Measurements from ENCODE around the gene CYFIP1.
A peak's percentile ranks its signal among the peaks of the same experiment; 100 is the strongest.
"Not testable (repeated sequence)": the region's sequence is repeated elsewhere in the genome, so short reads cannot be mapped to it uniquely, and the experiment has no call there.

The CYFIP1 gene

GRCh38 chr15:22980189-22981050 lies at the start of gene CYFIP1:
CYFIP1 (minus strand) TSS chr15:22980368; CDS start chr15:22947285, 33,083 bp downstream.
- peak; percentile 56 for DNase-seq

- DNase-seq, result no peak
These were observed 46.0 kb upstream of the CYFIP1 start for GRCh38 chr15:23026218-23026617.

GRCh38 chr15:23022156-23022555 lies 42.0 kb upstream of the CYFIP1 start:
- DNase-seq, result no peak

GRCh38 chr15:23014394-23015000 lies 34.3 kb upstream of the CYFIP1 start:
- no peak for DNase-seq

GRCh38 chr15:23013681-23014080 lies 33.5 kb upstream of the CYFIP1 start:
- no peak for DNase-seq

GRCh38 chr15:23012616-23013015 lies 32.4 kb upstream of the CYFIP1 start:
- not testable (repeated sequence) for DNase-seq

GRCh38 chr15:23003736-23004135 lies 23.6 kb upstream of the CYFIP1 start:
- no peak for DNase-seq

GRCh38 chr15:23002920-23003319 lies 22.8 kb upstream of the CYFIP1 start:
- no peak for DNase-seq

- DNase-seq, result no peak
These were observed 15.6 kb upstream of the CYFIP1 start for GRCh38 chr15:22995795-22996194.

GRCh38 chr15:22992024-22992326 lies 11.8 kb upstream of the CYFIP1 start:
- DNase-seq, result no peak

- no peak for DNase-seq
These were observed 9.7 kb upstream of the CYFIP1 start for GRCh38 chr15:22989576-22990477.

- DNase-seq, result no peak
These were observed 8.6 kb upstream of the CYFIP1 start for GRCh38 chr15:22988811-22989210.

- not testable (repeated sequence) for DNase-seq
These were observed 1.8 kb upstream of the CYFIP1 start for GRCh38 chr15:22981931-22982330.

GRCh38 chr15:22981051-22981840 lies 1.1 kb upstream of the CYFIP1 start:
- no peak for DNase-seq

- no peak for DNase-seq
These were observed 655 bp downstream of the CYFIP1 start for GRCh38 chr15:22979238-22980188.

- no peak for DNase-seq
These were observed 1.4 kb downstream of the CYFIP1 start for GRCh38 chr15:22978691-22979237.

- DNase-seq, result no peak
These were observed 5.4 kb downstream of the CYFIP1 start for GRCh38 chr15:22974745-22975144.

- no peak for DNase-seq
These were observed 6.2 kb downstream of the CYFIP1 start for GRCh38 chr15:22973987-22974386.

GRCh38 chr15:22973286-22973685 lies 6.9 kb downstream of the CYFIP1 start:
- no peak for DNase-seq

GRCh38 chr15:22969489-22969888 lies 10.7 kb downstream of the CYFIP1 start:
- no peak for DNase-seq

- peak; percentile 70 for DNase-seq
These were observed 11.8 kb downstream of the CYFIP1 start for GRCh38 chr15:22968366-22968765.

All from amniotic stem cell (primary cell).